GM18870 (cell line): ENCODE results near the gene PID1.

Source experiments
- ATAC-seq: cut with Tn5 transposase; IDR thresholded peaks from one replicate; pipeline ENCODE4 v1.9.1; 2021; ENCODE audit warnings: moderate library complexity; ENCODE audit not compliant: unreplicated experiment

The PID1 gene

GRCh38 chr2:229173825-229174359 is 97.2 kb downstream of the PID1 start:
- ATAC-seq, result no peak

- ATAC-seq, result no peak
Measured at GRCh38 chr2:229170916-229171315, 100.2 kb downstream of the PID1 start.

GRCh38 chr2:229170171-229170570 is 100.9 kb downstream of the PID1 start:
- no peak for ATAC-seq

- no peak for ATAC-seq
Measured at GRCh38 chr2:229169751-229170150, 101.3 kb downstream of the PID1 start.

DNA sequence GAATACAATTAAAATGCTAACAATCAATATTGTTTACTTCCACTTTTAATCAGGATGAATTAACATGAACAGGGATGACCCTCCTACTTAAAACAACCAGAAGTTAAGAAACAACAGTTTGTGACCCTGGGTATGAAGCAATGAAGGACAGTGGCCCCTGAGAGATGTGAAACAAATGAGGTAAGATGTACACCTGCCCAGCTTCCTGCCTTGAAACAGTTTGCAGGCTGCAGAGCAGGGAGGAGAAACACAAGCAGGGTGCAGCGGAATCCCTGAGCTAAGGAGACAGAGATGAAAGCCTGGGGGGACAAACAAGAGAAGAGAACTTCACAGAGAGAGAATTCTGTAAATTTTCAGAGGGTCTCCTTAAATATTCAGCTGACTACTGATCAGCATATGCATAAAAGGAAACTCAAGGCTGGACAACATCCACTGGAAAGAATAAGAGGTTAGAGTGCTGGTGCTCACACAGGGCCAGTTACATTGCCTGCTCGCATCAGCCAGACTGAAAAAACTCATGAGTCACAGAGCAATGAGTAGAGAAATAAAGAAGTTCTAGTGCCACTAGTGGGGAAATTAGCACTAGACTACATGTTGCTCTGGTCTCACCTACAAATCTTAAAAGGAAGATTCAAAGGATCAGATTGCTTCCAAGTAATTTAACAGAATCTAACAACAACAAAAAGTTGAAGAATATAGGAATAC is 106.4 kb downstream of the PID1 start:
- no peak for ATAC-seq

DNA sequence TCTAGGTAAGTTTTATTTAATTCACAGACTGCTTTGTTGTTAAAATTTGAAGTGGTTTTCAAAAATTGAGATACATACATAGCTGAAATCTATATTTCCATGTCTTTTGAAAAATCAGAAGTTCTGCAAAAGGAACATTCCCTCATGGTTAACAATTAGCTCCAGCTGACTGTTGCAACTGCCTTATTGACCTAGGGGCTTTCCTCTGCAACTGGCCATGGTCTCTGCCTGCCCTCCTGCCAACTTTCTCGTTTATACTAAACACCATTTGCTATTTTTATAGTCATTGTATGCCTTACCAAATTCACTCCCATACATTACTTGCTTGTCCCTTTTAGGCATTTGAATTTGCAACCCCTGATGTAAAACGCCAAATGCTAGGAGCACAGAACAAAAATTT is 107.2 kb downstream of the PID1 start:
- ATAC-seq, result no peak

DNA sequence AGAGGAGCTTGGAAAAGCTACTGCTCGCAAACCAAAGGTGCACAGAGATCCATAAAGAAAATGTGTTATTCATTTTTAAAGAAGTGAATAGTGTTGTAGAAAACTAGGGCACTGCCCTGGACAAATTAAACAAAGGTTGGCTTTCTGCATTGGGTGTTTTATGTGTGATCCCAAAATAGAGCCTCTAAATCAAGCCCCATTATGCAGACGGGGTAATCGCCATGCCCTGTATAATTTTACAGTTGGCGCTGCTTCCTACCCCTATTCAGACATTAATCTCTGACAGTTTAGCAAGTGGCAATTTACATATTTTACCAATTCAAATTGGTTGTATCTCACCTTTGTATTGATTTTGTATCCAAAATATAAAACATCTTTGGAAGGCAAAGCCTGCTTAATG is 109.1 kb downstream of the PID1 start:
- no peak for ATAC-seq

GRCh38 chr2:229160984-229161383 is 110.1 kb downstream of the PID1 start:
- ATAC-seq, result no peak

- no peak for ATAC-seq
Measured at GRCh38 chr2:229160180-229160579, 110.9 kb downstream of the PID1 start.

- no peak for ATAC-seq
Measured at GRCh38 chr2:229159405-229159804, 111.7 kb downstream of the PID1 start.

- no peak for ATAC-seq
Measured at GRCh38 chr2:229154381-229154780, 116.7 kb downstream of the PID1 start.

- ATAC-seq, result no peak
Measured at GRCh38 chr2:229153951-229154350, 117.1 kb downstream of the PID1 start.

GRCh38 chr2:229153267-229153666 is 117.8 kb downstream of the PID1 start:
- no peak for ATAC-seq

GRCh38 chr2:229152674-229153073 is 118.4 kb downstream of the PID1 start:
- no peak for ATAC-seq

DNA sequence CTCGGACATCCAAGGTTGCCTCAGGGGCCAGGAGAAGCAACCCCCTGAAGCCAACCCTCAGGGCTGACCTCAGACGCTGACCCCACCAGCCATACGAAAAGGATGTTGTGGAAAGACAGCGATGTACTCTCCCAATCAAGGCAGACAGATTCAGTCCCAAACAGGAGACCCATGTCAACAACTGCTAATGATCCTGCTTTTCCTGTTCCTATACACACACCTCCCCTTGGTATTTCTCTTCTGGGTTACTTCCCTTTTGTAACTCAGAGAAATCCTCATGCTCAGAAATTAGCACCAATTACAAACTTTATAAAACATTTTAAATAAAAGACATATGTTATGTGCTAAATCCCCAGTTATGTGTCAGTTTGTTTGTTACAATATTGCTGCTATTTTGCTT is 120.8 kb downstream of the PID1 start:
- no peak for ATAC-seq

DNA sequence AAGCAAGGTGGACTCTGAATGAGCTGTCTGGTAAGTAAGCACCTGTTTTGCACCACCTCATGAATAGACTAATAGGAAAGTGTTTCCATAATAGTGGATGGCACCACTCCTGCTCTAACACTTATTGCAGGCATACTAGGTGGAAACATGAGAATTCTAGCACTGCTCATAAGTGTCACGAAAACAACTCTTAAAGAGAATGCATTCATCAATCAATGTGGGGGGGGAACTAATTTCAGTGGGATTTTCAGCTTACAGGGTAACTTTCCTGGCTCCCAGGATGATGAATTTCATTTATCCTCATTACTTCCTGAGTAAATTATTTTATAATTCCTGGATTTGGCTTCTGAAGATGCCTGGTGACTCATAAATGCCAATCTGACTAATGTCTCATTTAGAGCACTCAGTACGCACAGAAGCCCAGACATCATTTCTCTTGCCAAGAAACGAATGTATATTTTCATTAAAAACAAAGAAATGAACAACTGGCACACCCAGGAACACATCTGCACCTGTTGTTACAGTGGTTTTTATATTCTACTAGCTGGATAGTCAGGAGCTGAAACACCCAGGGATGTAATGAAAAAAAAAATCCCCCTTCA is 129.6 kb downstream of the PID1 start:
- no peak for ATAC-seq

GRCh38 chr2:229137639-229138038 is 133.4 kb downstream of the PID1 start:
- ATAC-seq, result no peak

- no peak for ATAC-seq
Measured at GRCh38 chr2:229137066-229137465, 134.0 kb downstream of the PID1 start.

- ATAC-seq, result no peak
Measured at GRCh38 chr2:229133155-229133772, 137.8 kb downstream of the PID1 start.

GRCh38 chr2:229132236-229132635 is 138.9 kb downstream of the PID1 start:
- no peak for ATAC-seq

GRCh38 chr2:229130522-229130921 is 140.6 kb downstream of the PID1 start:
- ATAC-seq, result no peak

DNA sequence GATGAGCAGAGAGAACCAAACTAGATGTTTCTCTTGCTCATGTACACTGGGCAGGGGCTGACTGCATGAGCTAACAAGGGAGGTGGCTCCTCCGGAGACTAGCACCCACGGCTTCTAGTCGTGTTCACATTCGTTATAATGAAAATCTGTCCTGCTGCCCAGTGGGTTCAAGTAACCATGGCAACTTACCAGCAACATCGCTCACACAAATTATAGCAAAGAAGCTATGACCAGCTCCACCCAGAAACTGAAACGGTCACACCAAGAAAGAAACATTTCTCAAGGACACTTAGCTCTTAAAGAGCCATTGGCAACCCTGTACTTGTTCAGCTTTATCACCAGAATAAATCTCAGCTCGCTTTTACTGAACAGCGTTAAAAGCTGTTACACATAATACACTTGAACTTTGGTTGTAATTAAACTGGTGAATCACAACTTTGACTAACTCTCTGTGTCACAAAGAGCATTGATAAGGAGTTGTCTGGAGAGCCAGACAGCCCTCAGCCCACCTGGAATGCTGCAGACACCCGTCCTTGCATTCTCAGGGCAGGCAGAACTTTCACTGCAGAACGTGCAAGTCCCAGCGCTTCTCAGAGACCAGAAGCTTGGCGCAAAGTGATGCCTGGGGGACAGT is 141.2 kb downstream of the PID1 start:
- no peak for ATAC-seq
